PC-9 (cell line): ENCODE data around the gene GPRIN3. TPM values are rescaled to one million over a fixed set of nuclear protein-coding genes. Genes with fewer than 3 reads are reported as not detected.

Experiments used
- BruUV-seq: library from RNA; stranded (reverse); fragments of 400-500 nt; replicated peaks from 2 replicates; lab custom pipeline; 2021; lab: Mats Ljungman, UMichigan
- CTCF ChIA-PET: fragments of 300-600 bp; sonication (Branson Sonifier 250); formaldehyde crosslinking; loops from one replicate; lab custom pipeline; 2022; ENCODE audit warnings: antibody characterized with exemption; lab: Charles Lee
- POLR2A ChIA-PET: fragments of 300-600 bp; sonication (Branson Sonifier 250); formaldehyde crosslinking; loops from one replicate; lab custom pipeline; 2022; ENCODE audit warnings: antibody characterized with exemption; ENCODE audit not compliant: unreplicated experiment; lab: Charles Lee
- DNase-seq, 2 experiments: peaks; one replicate each; pipeline versions ENCODE4 v3.0.0 to v3.0.0-alpha.2; 2015 to 2022; ENCODE audit warnings: mixed read lengths in 1 of 2
- H2AFZ ChIP-seq: fragments of 200-600 bp; sonication (generic); 2 replicates; pipeline ENCODE4 v1.8.1; 2017; ENCODE audit warnings: antibody characterized with exemption
- H3F3A ChIP-seq: fragments of 200-600 bp; sonication (generic); 2 replicates; pipeline ENCODE4 v1.8.1; 2017; ENCODE audit warnings: antibody characterized with exemption, mild to moderate bottlenecking, low read depth; ENCODE audit not compliant: insufficient read depth
- H3K27ac ChIP-seq: fragments of 200-600 bp; sonication (generic); 2 replicates; pipeline ENCODE4 v1.6.1; 2016; ENCODE audit warnings: mixed run types
- H3K27me3 ChIP-seq: fragments of 200-600 bp; sonication (generic); 2 replicates; pipeline ENCODE4 v1.6.1; 2016; ENCODE audit warnings: low read depth, mixed run types; ENCODE audit not compliant: insufficient read depth
- H3K36me3 ChIP-seq: fragments of 200-600 bp; sonication (generic); 2 replicates; pipeline ENCODE4 v1.6.1; 2016; ENCODE audit warnings: low read depth, mixed run types
- H3K4me1 ChIP-seq: fragments of 200-600 bp; sonication (generic); replicated peaks from 2 replicates; pipeline ENCODE4 v1.6.1; 2016; ENCODE audit warnings: mixed run types; ENCODE audit not compliant: insufficient read depth
- H3K4me2 ChIP-seq: fragments of 200-600 bp; sonication (generic); 2 replicates; pipeline ENCODE4 v1.6.1; 2017; ENCODE audit warnings: mixed run types
- H3K4me3 ChIP-seq: fragments of 200-600 bp; sonication (generic); 2 replicates; pipeline ENCODE4 v1.6.1; 2016; ENCODE audit warnings: mixed run types
- H3K79me2 ChIP-seq: fragments of 200-600 bp; sonication (generic); 2 replicates; pipeline ENCODE4 v1.6.1; 2017; ENCODE audit warnings: low read depth, mixed run types
- H3K9me2 ChIP-seq: fragments of 200-600 bp; sonication (generic); 2 replicates; pipeline ENCODE4 v1.8.1; 2017; ENCODE audit warnings: mild to moderate bottlenecking; ENCODE audit not compliant: insufficient read depth
- H3K9me3 ChIP-seq: fragments of 200-600 bp; sonication (generic); 2 replicates; pipeline ENCODE4 v1.8.1; 2016; ENCODE audit warnings: low read depth; ENCODE audit not compliant: insufficient read depth
- H4K20me1 ChIP-seq: fragments of 200-600 bp; sonication (generic); 2 replicates; pipeline ENCODE4 v1.8.1; 2017; ENCODE audit not compliant: insufficient read depth
- EZH2 ChIP-seq: fragments of 200-600 bp; sonication (generic); IDR thresholded peaks from 2 replicates; pipeline ENCODE4 v1.8.0; 2017; ENCODE audit warnings: antibody characterized with exemption, low read depth
- intact Hi-C: fragments of 100-400 bp; cut with micrococcal nuclease; formaldehyde crosslinking; loops from one replicate; pipeline ENCODE4 v1.10.0; 2022; ENCODE audit not compliant: unreplicated experiment
- total RNA-seq: library from RNA; stranded (reverse); gene quantifications from 2 replicates; pipeline ENCODE4 v1.2.3, GENCODE V29; 2021
- TF ChIP-seq, protein P1 (sequence below): fragments of 200-600 bp; sonication (generic); conservative IDR thresholded peaks from 2 replicates; pipeline ENCODE4 v1.6.1; 2017; ENCODE audit warnings: mixed run types, antibody characterized with exemption, mild to moderate bottlenecking, moderate library complexity

Gene GPRIN3
- total RNA-seq, 1 experiment from 2014 or later, result 0.02 TPM

DNA sequence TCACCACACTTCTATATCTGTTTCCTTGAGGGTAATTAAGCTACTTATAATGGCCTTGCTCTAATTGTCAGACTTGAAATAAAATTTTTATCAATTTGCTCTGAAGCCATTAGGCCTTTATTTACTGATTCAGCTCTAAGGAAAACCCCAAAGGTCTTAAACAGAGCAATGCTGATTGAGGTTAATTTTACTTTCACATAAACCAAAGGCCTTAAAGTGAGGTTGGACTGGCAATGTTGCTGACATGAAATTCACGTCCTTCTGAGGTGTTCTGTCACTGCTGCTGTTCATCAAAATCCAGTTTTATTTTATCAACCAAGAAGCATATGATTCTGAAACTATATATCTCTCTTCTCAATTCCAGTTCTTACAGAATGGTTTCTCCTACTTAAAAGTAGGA is 21.7 kb upstream of the GPRIN3 start:
- Histone ChIP-seq H3K9me3 (no peaks in the 10 kb centered on the region), H3K36me3 (no peaks in the 10 kb centered on the region), H3F3A (no peaks in the 10 kb centered on the region), H3K9me2 (no peaks in the 10 kb centered on the region; the same call in 1 of the 2 replicates), H4K20me1 (no peaks in the 10 kb centered on the region), H3K79me2 (no peaks in the 10 kb centered on the region), H3K4me3 (no peak overlapping the region), H2AFZ (no peak overlapping the region), H3K27ac (no peak overlapping the region), H3K4me2 (no peak overlapping the region), H3K4me1 (no peaks in the 10 kb centered on the region), H3K27me3 (no peaks in the 10 kb centered on the region)
- POLR2A ChIA-PET, result no interaction called here
- DNase-seq, result no peak
- intact Hi-C loops, result no loop called here
- no TSS peak for BruUV-seq
- TF ChIP-seq, protein P1, sequence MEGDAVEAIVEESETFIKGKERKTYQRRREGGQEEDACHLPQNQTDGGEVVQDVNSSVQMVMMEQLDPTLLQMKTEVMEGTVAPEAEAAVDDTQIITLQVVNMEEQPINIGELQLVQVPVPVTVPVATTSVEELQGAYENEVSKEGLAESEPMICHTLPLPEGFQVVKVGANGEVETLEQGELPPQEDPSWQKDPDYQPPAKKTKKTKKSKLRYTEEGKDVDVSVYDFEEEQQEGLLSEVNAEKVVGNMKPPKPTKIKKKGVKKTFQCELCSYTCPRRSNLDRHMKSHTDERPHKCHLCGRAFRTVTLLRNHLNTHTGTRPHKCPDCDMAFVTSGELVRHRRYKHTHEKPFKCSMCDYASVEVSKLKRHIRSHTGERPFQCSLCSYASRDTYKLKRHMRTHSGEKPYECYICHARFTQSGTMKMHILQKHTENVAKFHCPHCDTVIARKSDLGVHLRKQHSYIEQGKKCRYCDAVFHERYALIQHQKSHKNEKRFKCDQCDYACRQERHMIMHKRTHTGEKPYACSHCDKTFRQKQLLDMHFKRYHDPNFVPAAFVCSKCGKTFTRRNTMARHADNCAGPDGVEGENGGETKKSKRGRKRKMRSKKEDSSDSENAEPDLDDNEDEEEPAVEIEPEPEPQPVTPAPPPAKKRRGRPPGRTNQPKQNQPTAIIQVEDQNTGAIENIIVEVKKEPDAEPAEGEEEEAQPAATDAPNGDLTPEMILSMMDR, result no peak
- TF ChIP-seq EZH2, result no peak
- CTCF ChIA-PET, result no interaction called here

DNA sequence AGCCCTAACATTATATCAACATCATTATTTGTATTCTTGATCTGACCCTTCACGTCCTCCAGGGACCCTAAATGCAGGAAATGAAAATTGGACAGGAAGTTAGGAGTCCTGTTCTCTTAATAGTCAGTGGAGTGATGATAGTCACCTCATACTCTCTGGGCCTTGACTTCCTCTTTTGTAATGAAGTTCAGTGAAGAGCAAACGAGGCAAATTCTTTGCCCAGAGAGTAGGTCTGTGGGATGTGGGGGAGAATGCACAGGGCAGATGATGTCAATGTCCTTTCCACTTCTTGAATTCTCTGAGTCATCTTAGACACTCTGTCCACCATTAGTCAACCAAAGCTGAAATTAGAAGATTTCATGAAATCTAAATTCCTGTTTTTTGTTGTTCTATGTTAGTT is 17.1 kb upstream of the GPRIN3 start:
- Histone ChIP-seq H3K27me3 (no peaks in the 10 kb centered on the region), H3K27ac (no peak overlapping the region), H2AFZ (no peak overlapping the region), H3K36me3 (no peaks in the 10 kb centered on the region), H3K9me2 (no peaks in the 10 kb centered on the region; the same call in 1 of the 2 replicates), H3F3A (no peaks in the 10 kb centered on the region), H3K4me3 (no peak overlapping the region), H3K4me1 (no peaks in the 10 kb centered on the region), H3K4me2 (no peak overlapping the region), H3K79me2 (no peaks in the 10 kb centered on the region), H4K20me1 (no peaks in the 10 kb centered on the region), H3K9me3 (no peaks in the 10 kb centered on the region)
- CTCF ChIA-PET, result no interaction called here
- TF ChIP-seq, protein P1, result no peak
- no peak for TF ChIP-seq EZH2
- intact Hi-C loops, result no loop called here
- no TSS peak for BruUV-seq
- DNase-seq, result no peak
- POLR2A ChIA-PET, result no interaction called here

DNA sequence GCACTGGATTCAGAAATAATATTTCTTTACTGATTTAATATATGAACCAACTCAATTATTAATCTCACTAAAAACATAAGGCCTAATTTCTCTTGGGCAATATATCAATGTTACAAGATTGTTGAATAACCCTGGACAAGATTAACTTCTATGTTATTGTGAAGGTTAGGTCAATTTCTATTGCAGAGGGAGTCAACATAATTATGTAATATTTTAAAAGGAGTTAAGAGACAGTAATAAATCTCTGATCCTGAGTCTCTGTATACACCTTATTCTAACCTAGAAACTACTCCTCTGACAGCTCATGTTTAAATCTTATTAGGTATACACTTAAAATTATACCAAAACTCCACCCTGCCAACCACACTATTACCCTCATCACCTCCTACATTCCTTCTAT is 15.1 kb upstream of the GPRIN3 start:
- CTCF ChIA-PET, result no interaction called here
- no peak for DNase-seq
- Histone ChIP-seq H3K9me2 (no peaks in the 10 kb centered on the region; the same call in 1 of the 2 replicates), H3K79me2 (no peaks in the 10 kb centered on the region), H3K36me3 (no peaks in the 10 kb centered on the region), H3F3A (no peaks in the 10 kb centered on the region), H3K4me2 (no peak overlapping the region), H2AFZ (no peak overlapping the region), H3K4me3 (no peak overlapping the region), H3K4me1 (no peaks in the 10 kb centered on the region), H4K20me1 (no peaks in the 10 kb centered on the region), H3K27me3 (no peaks in the 10 kb centered on the region), H3K9me3 (no peaks in the 10 kb centered on the region), H3K27ac (no peak overlapping the region)
- no peak for TF ChIP-seq EZH2
- TF ChIP-seq, protein P1, result no peak
- intact Hi-C loops, result no loop called here
- no TSS peak for BruUV-seq
- POLR2A ChIA-PET, result no interaction called here
